Lower lobe of right lung (tissue), 2 donors: ENCODE results near the gene CTDSPL. TPM values are rescaled to one million over a fixed set of nuclear protein-coding genes. Genes with fewer than 3 reads are reported as not detected.

Experiments used
- ATAC-seq, 2 donors: fragments of 200-7000 bp; cut with Tn5 transposase; one replicate each; pipeline ENCODE4 v1.9.1; 2020 to 2022; ENCODE audit warnings: mild to moderate bottlenecking in 2 of 2, moderate library complexity in 2 of 2
- DNase-seq: peaks from one replicate; pipeline ENCODE4 v3.0.0-alpha.2; 2020
- H3K27ac ChIP-seq: fragments of 200-600 bp; one replicate; pipeline ENCODE4 v1.8.0; 2022
- H3K27me3 ChIP-seq: fragments of 200-600 bp; one replicate; pipeline ENCODE4 v1.8.0; 2022; ENCODE audit warnings: low read depth
- H3K36me3 ChIP-seq: fragments of 200-600 bp; one replicate; pipeline ENCODE4 v1.8.0; 2022; ENCODE audit warnings: mild to moderate bottlenecking
- H3K4me1 ChIP-seq: fragments of 200-600 bp; one replicate; pipeline ENCODE4 v1.8.0; 2022
- H3K4me3 ChIP-seq: fragments of 200-600 bp; one replicate; pipeline ENCODE4 v1.8.0; 2022; ENCODE audit warnings: mild to moderate bottlenecking
- H3K9me3 ChIP-seq: fragments of 200-600 bp; one replicate; pipeline ENCODE4 v1.8.0; 2022
- CTCF ChIP-seq: fragments of 200-600 bp; IDR thresholded peaks from one replicate; pipeline ENCODE4 v1.8.0; 2022; ENCODE audit warnings: antibody characterized with exemption, mild to moderate bottlenecking
- intact Hi-C: fragments of 100-400 bp; cut with DNase I; formaldehyde crosslinking; loops from one replicate; pipeline ENCODE4 v1.11.0; 2022
- total RNA-seq: library from RNA; stranded (reverse); fragmentation: NEBNext Ultra II Directional; extraction: Animal tissue kit (Norgen Biotek cat#: 25700); gene quantifications from one replicate; pipeline ENCODE4 v1.2.1, GENCODE V29; 2021
- donor health status: DM: no; HTN: yes; CAD: no; lungs with severe emphysema.

CTDSPL gene
- total RNA-seq, 1 donor from 2014 or later, result 60.3 TPM

GRCh38 chr3:37899101-37899707 lies 37.5 kb downstream of the CTDSPL start:
- DNase-seq (no peak), ATAC-seq (no peak)
- H3K4me3 ChIP-seq, result no peak overlapping the region
- no peak overlapping the region for H3K27ac ChIP-seq
- no peaks in the 10 kb centered on the region for H3K9me3 ChIP-seq
- no peaks in the 10 kb centered on the region for H3K27me3 ChIP-seq
- peaks cover 38% of the 10 kb centered on the region for H3K4me1 ChIP-seq
- TF ChIP-seq CTCF, result no peak
- intact Hi-C loops, result no loop called here
- no peaks in the 10 kb centered on the region for H3K36me3 ChIP-seq

DNA sequence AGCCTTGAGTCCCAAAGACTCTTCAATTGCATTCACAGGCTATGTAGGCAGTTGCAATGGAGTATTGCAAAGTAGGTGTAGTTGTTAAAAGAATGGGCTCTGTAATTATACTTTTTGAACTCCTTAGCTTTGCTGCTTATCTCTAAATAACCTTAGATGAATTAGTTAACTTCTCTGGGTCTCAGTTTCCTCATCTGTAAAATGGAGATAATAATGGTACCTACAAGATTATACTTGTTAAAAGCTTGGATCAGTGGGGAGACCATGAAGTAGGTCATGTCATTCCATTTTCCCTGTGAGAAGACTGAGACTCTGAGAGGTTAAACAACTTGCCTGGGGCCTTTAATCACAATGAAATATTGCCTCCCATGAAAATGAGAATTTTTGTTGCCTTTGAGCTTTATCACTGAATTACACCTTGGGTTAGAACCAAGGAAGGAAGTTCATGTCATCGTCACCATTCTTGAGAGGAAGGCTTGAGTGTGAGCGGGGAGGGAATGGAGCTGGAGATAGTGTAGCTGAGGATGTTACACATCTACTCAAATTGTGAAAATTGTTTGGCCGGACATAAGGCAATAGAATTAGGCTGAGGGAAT lies 38.1 kb downstream of the CTDSPL start:
- Histone ChIP-seq H3K36me3 (no peaks in the 10 kb centered on the region), H3K27ac (no peak overlapping the region), H3K4me1 (peaks cover 41% of the 10 kb centered on the region), H3K27me3 (no peaks in the 10 kb centered on the region), H3K9me3 (no peaks in the 10 kb centered on the region), H3K4me3 (no peak overlapping the region)
- intact Hi-C loops, result no loop called here
- no peak for TF ChIP-seq CTCF
- no peak for DNase-seq
- ATAC-seq, result no peak

DNA sequence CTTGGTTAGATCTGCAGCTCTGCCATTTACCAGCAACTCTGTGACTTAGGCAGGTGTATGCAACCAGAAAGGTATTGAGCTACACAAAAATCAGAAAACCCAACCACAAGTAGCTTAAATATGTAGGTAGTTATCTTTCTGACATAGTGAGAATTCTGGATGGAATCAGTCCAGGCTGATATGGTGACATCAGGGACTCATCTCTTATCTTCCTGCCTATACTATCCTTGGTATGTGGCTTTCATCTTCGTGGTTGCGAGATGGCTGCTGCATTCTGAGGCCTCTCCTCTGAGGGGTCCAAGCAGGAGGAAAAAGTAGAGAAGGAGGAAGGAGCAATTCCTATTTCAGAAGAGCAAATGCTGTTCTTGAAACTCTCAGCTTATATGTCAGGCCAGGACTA lies 40.0 kb downstream of the CTDSPL start:
- no peak for TF ChIP-seq CTCF
- no peak for DNase-seq

DNA sequence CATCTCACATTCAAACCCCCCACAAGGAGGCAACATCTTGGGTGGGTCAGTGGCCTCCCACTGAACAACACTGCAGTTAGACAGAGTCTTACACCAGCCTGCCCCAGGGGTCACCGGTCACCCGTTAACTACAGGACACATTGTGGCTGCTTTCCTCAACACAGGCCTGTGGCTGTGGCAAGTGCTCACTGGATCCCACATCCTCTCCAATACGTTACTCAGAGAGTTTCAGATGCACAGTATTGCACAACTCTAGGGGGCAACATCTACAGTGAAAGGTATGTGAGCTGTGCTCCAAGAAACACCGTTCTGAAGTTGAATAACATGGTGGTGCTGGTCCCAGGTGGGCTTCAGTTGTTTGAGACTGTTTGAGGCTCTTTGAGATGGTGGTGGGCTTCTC lies 41.0 kb downstream of the CTDSPL start:
- Histone ChIP-seq H3K36me3 (no peaks in the 10 kb centered on the region), H3K9me3 (no peaks in the 10 kb centered on the region), H3K4me3 (no peak overlapping the region), H3K27ac (no peak overlapping the region), H3K27me3 (no peaks in the 10 kb centered on the region), H3K4me1 (peaks cover 53% of the 10 kb centered on the region)
- DNase-seq (no peak), ATAC-seq (no peak)
- no peak for TF ChIP-seq CTCF
- intact Hi-C loops, result no loop called here

More for the DNA sequence above, 40.0 kb downstream of the CTDSPL start:
- H3K4me1 ChIP-seq, result peaks cover 53% of the 10 kb centered on the region
- no peak for ATAC-seq
- intact Hi-C loops, result no loop called here
- H3K36me3 ChIP-seq, result no peaks in the 10 kb centered on the region
- no peaks in the 10 kb centered on the region for H3K27me3 ChIP-seq
- no peak overlapping the region for H3K27ac ChIP-seq
- no peaks in the 10 kb centered on the region for H3K9me3 ChIP-seq
- no peak overlapping the region for H3K4me3 ChIP-seq

- Histone ChIP-seq H3K4me3 (no peak overlapping the region), H3K27ac (no peak overlapping the region), H3K4me1 (peaks cover 52% of the 10 kb centered on the region), H3K27me3 (no peaks in the 10 kb centered on the region), H3K9me3 (no peaks in the 10 kb centered on the region), H3K36me3 (no peaks in the 10 kb centered on the region)
- no peak for ATAC-seq
- TF ChIP-seq CTCF, result no peak
- intact Hi-C loops, result no loop called here
- no peak for DNase-seq
Observed at GRCh38 chr3:37903320-37903719, 41.6 kb downstream of the CTDSPL start.
